GM19035 (cell line): ENCODE measurements around the gene PTGER4.

ENCODE experiments used
- ATAC-seq: cut with Tn5 transposase; IDR thresholded peaks from one replicate; pipeline ENCODE4 v1.9.1; 2021; ENCODE audit not compliant: unreplicated experiment

The PTGER4 gene

GRCh38 chr5:40669606-40670390 is 9.9 kb upstream of the PTGER4 start:
- ATAC-seq: no peak

GRCh38 chr5:40672425-40672824 is 7.3 kb upstream of the PTGER4 start:
- no peak for ATAC-seq

- no peak for ATAC-seq
Measured at GRCh38 chr5:40674661-40675235, 5.0 kb upstream of the PTGER4 start.

- no peak for ATAC-seq
Measured at GRCh38 chr5:40675396-40676133, 4.2 kb upstream of the PTGER4 start.

GRCh38 chr5:40676613-40677343 is 2.9 kb upstream of the PTGER4 start:
- ATAC-seq: no peak

GRCh38 chr5:40677456-40677855 is 2.3 kb upstream of the PTGER4 start:
- ATAC-seq: no peak

GRCh38 chr5:40678026-40678425 is 1.7 kb upstream of the PTGER4 start:
- ATAC-seq: no peak

- no peak for ATAC-seq
Measured at GRCh38 chr5:40678460-40679147, 1.1 kb upstream of the PTGER4 start.

- peak; percentile 73 for ATAC-seq
Measured at GRCh38 chr5:40679148-40679912, 385 bp upstream of the PTGER4 start.

GRCh38 chr5:40680741-40681362 is 1.1 kb downstream of the PTGER4 start:
- peak; percentile 4 for ATAC-seq

GRCh38 chr5:40681363-40682153 is 1.8 kb downstream of the PTGER4 start:
- ATAC-seq: peak; percentile 27

GRCh38 chr5:40682154-40683017 is 2.7 kb downstream of the PTGER4 start:
- no peak for ATAC-seq

- no peak for ATAC-seq
Measured at GRCh38 chr5:40683305-40683704, 3.6 kb downstream of the PTGER4 start.

- ATAC-seq: no peak
Measured at GRCh38 chr5:40685193-40685592, 5.5 kb downstream of the PTGER4 start.

- no peak for ATAC-seq
Measured at GRCh38 chr5:40685976-40686486, 6.3 kb downstream of the PTGER4 start.

GRCh38 chr5:40687321-40687720 is 7.6 kb downstream of the PTGER4 start:
- no peak for ATAC-seq

GRCh38 chr5:40688127-40688761 is 8.5 kb downstream of the PTGER4 start:
- ATAC-seq: peak; percentile 92
